Osteocyte (in vitro differentiated cells): ENCODE results near the gene CIP2A. TPM values are rescaled to one million over a fixed set of nuclear protein-coding genes. Genes with fewer than 3 reads are reported as not detected.

Experiments used
- DNase-seq: peaks from one replicate; pipeline ENCODE4 v3.0.0; 2021; ENCODE audit warnings: mixed read lengths; ENCODE audit not compliant: unreplicated experiment; ENCODE audit errors: extremely low spot score
- H3K27ac Mint-ChIP-seq: one replicate; pipeline ENCODE4 v1.8.0; 2021; ENCODE audit warnings: mild to moderate bottlenecking, mixed read lengths; ENCODE audit not compliant: unreplicated experiment
- H3K27me3 Mint-ChIP-seq: one replicate; pipeline ENCODE4 v1.8.0; 2021; ENCODE audit warnings: mixed read lengths; ENCODE audit not compliant: unreplicated experiment
- H3K36me3 Mint-ChIP-seq: one replicate; pipeline ENCODE4 v1.8.0; 2021; ENCODE audit warnings: mixed read lengths; ENCODE audit not compliant: unreplicated experiment
- H3K4me1 Mint-ChIP-seq: one replicate; pipeline ENCODE4 v1.8.0; 2021; ENCODE audit warnings: mixed read lengths; ENCODE audit not compliant: unreplicated experiment
- H3K4me3 Mint-ChIP-seq: one replicate; pipeline ENCODE4 v1.8.0; 2021; ENCODE audit warnings: mild to moderate bottlenecking, moderate library complexity, mixed read lengths; ENCODE audit not compliant: unreplicated experiment
- H3K9me3 Mint-ChIP-seq: one replicate; pipeline ENCODE4 v1.8.0; 2021; ENCODE audit warnings: mixed read lengths; ENCODE audit not compliant: unreplicated experiment
- CTCF ChIP-seq: fragments of 200-600 bp; sonication (generic); IDR thresholded peaks from 2 replicates; pipeline ENCODE4 v1.5.0; 2021; ENCODE audit warnings: antibody characterized with exemption, mild to moderate bottlenecking, moderate library complexity
- total RNA-seq: library from RNA; stranded (reverse); gene quantifications from 2 replicates; pipeline ENCODE4 v1.2.1, GENCODE V29; 2021

Gene CIP2A
- total RNA-seq, 1 donor from 2014 or later = 10.2 TPM

- no peak for TF ChIP-seq CTCF
- no peak for DNase-seq
These were observed 70.3 kb downstream of the CIP2A start for GRCh38 chr3:108518895-108519294.

GRCh38 chr3:108516881-108517280 lies 72.4 kb downstream of the CIP2A start:
- TF ChIP-seq CTCF = no peak
- H3K27ac Mint-ChIP-seq = no peak overlapping the region
- H3K4me1 Mint-ChIP-seq = no peaks in the 10 kb centered on the region
- no peaks in the 10 kb centered on the region for H3K9me3 Mint-ChIP-seq
- H3K4me3 Mint-ChIP-seq = no peak overlapping the region
- DNase-seq = no peak
- H3K36me3 Mint-ChIP-seq = no peaks in the 10 kb centered on the region
- H3K27me3 Mint-ChIP-seq = peaks cover 24% of the 10 kb centered on the region

More at GRCh38 chr3:108518895-108519294, 70.3 kb downstream of the CIP2A start:
- Mint-ChIP-seq H3K4me3 (no peak overlapping the region), H3K4me1 (no peaks in the 10 kb centered on the region), H3K27ac (no peak overlapping the region), H3K36me3 (no peaks in the 10 kb centered on the region), H3K9me3 (no peaks in the 10 kb centered on the region), H3K27me3 (peaks cover 23% of the 10 kb centered on the region)

GRCh38 chr3:108513961-108514360 lies 75.3 kb downstream of the CIP2A start:
- no peak for DNase-seq
- TF ChIP-seq CTCF = no peak
- no peaks in the 10 kb centered on the region for H3K4me1 Mint-ChIP-seq
- no peaks in the 10 kb centered on the region for H3K9me3 Mint-ChIP-seq
- H3K36me3 Mint-ChIP-seq = no peaks in the 10 kb centered on the region
- H3K27me3 Mint-ChIP-seq = peaks cover 19% of the 10 kb centered on the region
- no peak overlapping the region for H3K27ac Mint-ChIP-seq
- H3K4me3 Mint-ChIP-seq = no peak overlapping the region

GRCh38 chr3:108512671-108513070 lies 76.6 kb downstream of the CIP2A start:
- Mint-ChIP-seq H3K4me1 (no peaks in the 10 kb centered on the region), H3K9me3 (no peaks in the 10 kb centered on the region), H3K27me3 (peaks cover 17% of the 10 kb centered on the region), H3K36me3 (no peaks in the 10 kb centered on the region), H3K4me3 (no peak overlapping the region), H3K27ac (no peak overlapping the region)
- no peak for DNase-seq
- TF ChIP-seq CTCF = no peak

- no peak for DNase-seq
- no peaks in the 10 kb centered on the region for H3K9me3 Mint-ChIP-seq
- no peaks in the 10 kb centered on the region for H3K36me3 Mint-ChIP-seq
- no peak overlapping the region for H3K27ac Mint-ChIP-seq
- H3K4me1 Mint-ChIP-seq = no peaks in the 10 kb centered on the region
- H3K4me3 Mint-ChIP-seq = no peak overlapping the region
- H3K27me3 Mint-ChIP-seq = peaks cover 10% of the 10 kb centered on the region
- no peak for TF ChIP-seq CTCF
These were observed 77.7 kb downstream of the CIP2A start for GRCh38 chr3:108511490-108511889.
